ENCODE data around the gene TTLL5.

DNA sequence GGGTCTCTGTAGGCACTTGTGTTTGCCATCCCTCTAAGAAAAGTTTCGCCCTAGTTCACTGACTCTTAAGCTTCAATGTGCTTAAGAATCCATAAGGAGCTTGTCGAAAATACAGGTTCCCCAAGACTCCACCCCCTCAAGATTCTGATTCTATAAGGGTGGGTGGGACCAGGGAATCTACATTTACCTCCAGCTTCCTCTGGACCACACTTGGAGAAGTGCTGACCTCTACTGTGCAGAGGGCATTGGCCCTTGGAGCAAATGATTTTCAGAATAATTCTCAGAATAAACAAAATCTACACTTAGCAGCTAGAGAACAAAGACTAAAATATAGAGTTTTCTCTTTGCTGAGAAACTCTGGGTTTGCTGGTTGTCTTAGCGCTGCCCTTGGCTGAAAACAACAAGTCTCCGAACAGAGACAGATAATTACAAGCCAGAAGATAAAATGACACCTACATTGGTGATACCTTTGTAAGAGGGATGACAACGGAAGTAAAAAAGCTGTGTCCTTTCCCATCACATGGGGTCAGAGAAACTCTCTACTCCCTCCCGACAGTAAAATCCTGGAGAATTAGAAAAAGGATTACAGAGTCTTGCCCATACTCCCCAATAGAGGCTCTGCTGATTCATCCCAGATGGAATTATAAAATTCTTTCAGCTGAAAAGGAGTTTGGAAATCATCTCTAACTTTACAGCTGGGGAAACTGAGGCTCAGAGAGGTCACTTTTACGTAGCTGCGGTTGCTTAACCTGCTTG is 316.0 kb downstream of the TTLL5 start:
- no peak for TF ChIP-seq EZH2phosphoT487 (conservative IDR thresholded peaks at IDR 0.05; ENCODE audit: low read length)
- TF ChIP-seq, protein P1, sequence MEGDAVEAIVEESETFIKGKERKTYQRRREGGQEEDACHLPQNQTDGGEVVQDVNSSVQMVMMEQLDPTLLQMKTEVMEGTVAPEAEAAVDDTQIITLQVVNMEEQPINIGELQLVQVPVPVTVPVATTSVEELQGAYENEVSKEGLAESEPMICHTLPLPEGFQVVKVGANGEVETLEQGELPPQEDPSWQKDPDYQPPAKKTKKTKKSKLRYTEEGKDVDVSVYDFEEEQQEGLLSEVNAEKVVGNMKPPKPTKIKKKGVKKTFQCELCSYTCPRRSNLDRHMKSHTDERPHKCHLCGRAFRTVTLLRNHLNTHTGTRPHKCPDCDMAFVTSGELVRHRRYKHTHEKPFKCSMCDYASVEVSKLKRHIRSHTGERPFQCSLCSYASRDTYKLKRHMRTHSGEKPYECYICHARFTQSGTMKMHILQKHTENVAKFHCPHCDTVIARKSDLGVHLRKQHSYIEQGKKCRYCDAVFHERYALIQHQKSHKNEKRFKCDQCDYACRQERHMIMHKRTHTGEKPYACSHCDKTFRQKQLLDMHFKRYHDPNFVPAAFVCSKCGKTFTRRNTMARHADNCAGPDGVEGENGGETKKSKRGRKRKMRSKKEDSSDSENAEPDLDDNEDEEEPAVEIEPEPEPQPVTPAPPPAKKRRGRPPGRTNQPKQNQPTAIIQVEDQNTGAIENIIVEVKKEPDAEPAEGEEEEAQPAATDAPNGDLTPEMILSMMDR (IDR thresholded peaks at IDR 0.05; ENCODE audit: insufficient read depth, low read length, poor library complexity, severe bottlenecking), result no peak

Measured in SU-DHL-6 (cell line).